Mesothelial cell of epicardium (in vitro differentiated cells): ENCODE measurements around the gene LTA. TPM values are rescaled to one million over a fixed set of nuclear protein-coding genes. Genes with fewer than 3 reads are reported as not detected.
"Not testable (repeated sequence)": the region's sequence is repeated elsewhere in the genome, so short reads cannot be mapped to it uniquely, and the experiment has no call there.

Experiments used
- DNase-seq, 2 experiments: peaks; one replicate each; pipeline ENCODE4 v3.0.0; 2021; ENCODE audit warnings: low spot score in 2 of 2; ENCODE audit not compliant: unreplicated experiment in 2 of 2
- H3K27ac Mint-ChIP-seq: 2 replicates; pipeline ENCODE4 v1.8.0; 2021; ENCODE audit warnings: mixed read lengths
- H3K27me3 Mint-ChIP-seq: 2 replicates; pipeline ENCODE4 v1.8.0; 2021; ENCODE audit warnings: low read depth, mixed read lengths
- H3K36me3 Mint-ChIP-seq: 2 replicates; pipeline ENCODE4 v1.8.0; 2021; ENCODE audit warnings: mixed read lengths
- H3K4me1 Mint-ChIP-seq: 2 replicates; pipeline ENCODE4 v1.8.0; 2021; ENCODE audit warnings: mixed read lengths
- H3K4me3 Mint-ChIP-seq: 2 replicates; pipeline ENCODE4 v1.8.0; 2021; ENCODE audit warnings: mild to moderate bottlenecking, moderate library complexity, mixed read lengths
- H3K9me3 Mint-ChIP-seq: 2 replicates; pipeline ENCODE4 v1.8.0; 2021; ENCODE audit warnings: mixed read lengths
- CTCF ChIP-seq: fragments of 200-600 bp; sonication (generic); IDR thresholded peaks from one replicate; pipeline ENCODE4 v1.5.0; 2021; ENCODE audit warnings: antibody characterized with exemption; ENCODE audit not compliant: unreplicated experiment
- total RNA-seq: library from RNA; stranded (reverse); gene quantifications from 3 replicates; pipeline ENCODE4 v1.2.1, GENCODE V29; 2021

The LTA gene
- total RNA-seq, 1 donor from 2014 or later = 0.16 TPM

GRCh38 chr6:31545291-31545690, 26.8 kb upstream of the LTA start:
- H3K27ac Mint-ChIP-seq = no peak overlapping the region
- TF ChIP-seq CTCF = no peak
- peaks cover 44% of the 10 kb centered on the region for H3K4me1 Mint-ChIP-seq
- H3K27me3 Mint-ChIP-seq = no peaks in the 10 kb centered on the region
- H3K4me3 Mint-ChIP-seq = no peak overlapping the region
- no peak for DNase-seq
- no peaks in the 10 kb centered on the region for H3K9me3 Mint-ChIP-seq
- H3K36me3 Mint-ChIP-seq = peaks cover 12% of the 10 kb centered on the region

GRCh38 chr6:31546339-31546957, 25.6 kb upstream of the LTA start, which contains the start of gene ATP6V1G2:
ATP6V1G2 (minus strand) TSS chr6:31546608; CDS start chr6:31546559, 49 bp downstream.
- Mint-ChIP-seq H3K9me3 (no peaks in the 10 kb centered on the region), H3K27ac (peak within 1 kb of the TSS; percentile 86), H3K4me3 (peak within 1 kb of the TSS; percentile 83), H3K36me3 (peaks cover 12% of the 10 kb centered on the region), H3K27me3 (no peaks in the 10 kb centered on the region), H3K4me1 (peaks cover 37% of the 10 kb centered on the region)
- TF ChIP-seq CTCF = peak; percentile 83
- DNase-seq = peak; percentile 75 to 91

- no peaks in the 10 kb centered on the region for H3K27me3 Mint-ChIP-seq
- peak; percentile 77 to 84 for DNase-seq
- H3K4me3 Mint-ChIP-seq = peak within 1 kb of the TSS; percentile 83
- no peaks in the 10 kb centered on the region for H3K9me3 Mint-ChIP-seq
- TF ChIP-seq CTCF = no peak
- H3K36me3 Mint-ChIP-seq = peaks cover 12% of the 10 kb centered on the region
- peaks cover 37% of the 10 kb centered on the region for H3K4me1 Mint-ChIP-seq
- H3K27ac Mint-ChIP-seq = peak within 1 kb of the TSS; percentile 86
Measured at GRCh38 chr6:31546958-31547726, 24.9 kb upstream of the LTA start, which contains the start of gene NFKBIL1. NFKBIL1 (plus strand) TSS chr6:31547608; CDS start chr6:31547695, 87 bp downstream.

GRCh38 chr6:31547727-31548543, 24.2 kb upstream of the LTA start:
- no peaks in the 10 kb centered on the region for H3K9me3 Mint-ChIP-seq
- H3K36me3 Mint-ChIP-seq = peaks cover 13% of the 10 kb centered on the region
- H3K27ac Mint-ChIP-seq = peak overlapping the region; percentile 86
- no peaks in the 10 kb centered on the region for H3K27me3 Mint-ChIP-seq
- no peak for DNase-seq
- TF ChIP-seq CTCF = no peak
- H3K4me3 Mint-ChIP-seq = peak overlapping the region; percentile 83
- peaks cover 29% of the 10 kb centered on the region for H3K4me1 Mint-ChIP-seq

- H3K27me3 Mint-ChIP-seq = no peaks in the 10 kb centered on the region
- no peak for TF ChIP-seq CTCF
- H3K36me3 Mint-ChIP-seq = peaks cover 15% of the 10 kb centered on the region
- no peaks in the 10 kb centered on the region for H3K9me3 Mint-ChIP-seq
- peaks cover 26% of the 10 kb centered on the region for H3K4me1 Mint-ChIP-seq
- peak overlapping the region; percentile 30 for H3K27ac Mint-ChIP-seq
- no peak for DNase-seq
- peak overlapping the region; percentile 83 for H3K4me3 Mint-ChIP-seq
Measured at GRCh38 chr6:31548544-31548873, 23.6 kb upstream of the LTA start.

- H3K4me3 Mint-ChIP-seq, H3K9me3 Mint-ChIP-seq, H3K27me3 Mint-ChIP-seq, H3K27ac Mint-ChIP-seq, DNase-seq: not testable (repeated sequence)
- Mint-ChIP-seq H3K36me3 (peaks cover 18% of the 10 kb centered on the region), H3K4me1 (peaks cover 22% of the 10 kb centered on the region)
Measured at GRCh38 chr6:31551371-31551770, 20.7 kb upstream of the LTA start.
